Endothelial cell of umbilical vein (primary cell): ENCODE measurements around the gene S100A14. TPM values are rescaled to one million over a fixed set of nuclear protein-coding genes. Genes with fewer than 3 reads are reported as not detected.

Experiments used
- BruUV-seq: library from RNA; stranded (reverse); fragments of 400-500 nt; replicated peaks from 2 replicates; lab custom pipeline; 2021; lab: Mats Ljungman, UMichigan
- CTCF ChIA-PET: fragments of 300-600, 350-600 bp; sonication (Branson Sonifier 250); formaldehyde crosslinking; loops from one replicate; lab custom pipeline; 2021; ENCODE audit warnings: antibody characterized with exemption, inconsistent platforms; lab: Charles Lee
- POLR2A ChIA-PET: fragments of 300-600, 350-600 bp; sonication (Branson Sonifier 250); formaldehyde crosslinking; loops from one replicate; lab custom pipeline; 2021; ENCODE audit warnings: antibody characterized with exemption, inconsistent platforms; lab: Charles Lee
- DNase-seq: peaks from one replicate; pipeline ENCODE4 v3.0.0-alpha.2; 2011; ENCODE audit warnings: low read depth, low spot score
- FAIRE-seq: peaks from 2 replicates; lab custom pipeline; 2011; peaks lifted over from hg19 to GRCh38; lab: Jason Lieb, UNC
- H2AFZ ChIP-seq: 2 replicates; pipeline ENCODE4 v1.6.0; 2012; ENCODE audit warnings: low read depth, low read length, control low read depth, inconsistent platforms
- H3K27ac ChIP-seq: 2 replicates; pipeline ENCODE4 v1.5.1; 2011; ENCODE audit warnings: low read depth, mild to moderate bottlenecking, control low read depth, low read length, moderate library complexity; ENCODE audit not compliant: insufficient read depth
- H3K27me3 ChIP-seq, 2 experiments: 2 replicates each; pipeline versions ENCODE4 v1.6.0 to v1.6.1; 2011; ENCODE audit warnings: low read length in 2 of 2, mixed read lengths in 1 of 2; ENCODE audit not compliant: control insufficient read depth in 2 of 2, insufficient read depth in 2 of 2
- H3K36me3 ChIP-seq, 2 experiments: 2 replicates in 1 of 2; 3 replicates in 1 of 2; pipeline ENCODE4 v1.5.1; 2011; ENCODE audit warnings: low read length in 2 of 2, mild to moderate bottlenecking in 1 of 2, moderate library complexity in 1 of 2; ENCODE audit not compliant: control insufficient read depth in 2 of 2, insufficient read depth in 2 of 2; ENCODE audit errors: extremely low read depth in 1 of 2
- H3K4me1 ChIP-seq: 3 replicates; pipeline ENCODE4 v1.5.1; 2011; ENCODE audit warnings: mild to moderate bottlenecking, low read length; ENCODE audit not compliant: control insufficient read depth, insufficient read depth; ENCODE audit errors: extremely low read depth
- H3K4me2 ChIP-seq: 2 replicates; pipeline ENCODE4 v1.6.1; 2011; ENCODE audit warnings: low read length, control low read depth, mixed read lengths; ENCODE audit not compliant: insufficient read depth
- H3K4me3 ChIP-seq, 3 experiments: fragments of 200-600 bp in 1 of 3; sonication (generic), shearing (Covaris generic) in 1 of 3; replicated peaks in 1 of 3; 2 replicates each; pipeline ENCODE4 v1.5.1; 2011 to 2016; ENCODE audit warnings: control low read depth in 3 of 3, low read length in 3 of 3, mild to moderate bottlenecking in 2 of 3, inconsistent platforms in 1 of 3, low read depth in 1 of 3, moderate library complexity in 1 of 3; ENCODE audit not compliant: insufficient read depth in 1 of 3
- H3K79me2 ChIP-seq: 2 replicates; pipeline ENCODE4 v1.6.0; 2012; ENCODE audit warnings: low read length, inconsistent platforms; ENCODE audit not compliant: control insufficient read depth, insufficient read depth
- H3K9ac ChIP-seq: replicated peaks from 2 replicates; pipeline ENCODE3; 2011; ENCODE audit warnings: low read length, control low read depth; ENCODE audit not compliant: insufficient read depth; ENCODE audit errors: extremely low read depth
- H3K9me1 ChIP-seq: replicated peaks from 3 replicates; pipeline ENCODE4 v1.6.0; 2011; ENCODE audit warnings: mild to moderate bottlenecking, low read length; ENCODE audit not compliant: control insufficient read depth, insufficient read depth; ENCODE audit errors: extremely low read depth
- H3K9me3 ChIP-seq: replicated peaks from 2 replicates; pipeline ENCODE4 v1.5.1; 2012; ENCODE audit warnings: low read length, inconsistent platforms; ENCODE audit not compliant: control insufficient read depth, insufficient read depth
- H4K20me1 ChIP-seq: replicated peaks from 2 replicates; pipeline ENCODE3; 2011; ENCODE audit warnings: mild to moderate bottlenecking, low read length; ENCODE audit not compliant: control insufficient read depth, insufficient read depth; ENCODE audit errors: extremely low read depth
- EZH2 ChIP-seq: IDR thresholded peaks from 2 replicates; pipeline ENCODE4 v1.6.1; 2012; ENCODE audit warnings: borderline replicate concordance, low read depth, mild to moderate bottlenecking, moderate library complexity, low read length, inconsistent platforms; ENCODE audit not compliant: severe bottlenecking
- FOS ChIP-seq: IDR thresholded peaks from 2 replicates; pipeline ENCODE4 v1.6.1; 2011; ENCODE audit warnings: mild to moderate bottlenecking, low read length, moderate library complexity, borderline replicate concordance; ENCODE audit not compliant: insufficient read depth
- GATA2 ChIP-seq: IDR thresholded peaks from 2 replicates; pipeline ENCODE4 v1.7.0; 2011; ENCODE audit warnings: low read depth, mild to moderate bottlenecking, moderate library complexity, mixed read lengths, low read length; ENCODE audit not compliant: insufficient read length, insufficient read depth
- JUN ChIP-seq: IDR thresholded peaks from 2 replicates; pipeline ENCODE4 v1.6.1; 2011; ENCODE audit warnings: borderline replicate concordance, low read depth; ENCODE audit not compliant: insufficient read length, insufficient read depth
- MYC ChIP-seq: IDR thresholded peaks from one replicate; pipeline ENCODE4 v1.6.1; 2011; ENCODE audit warnings: mild to moderate bottlenecking, low read depth, low read length
- POLR2A ChIP-seq: IDR thresholded peaks from 2 replicates; pipeline ENCODE4 v1.6.1; 2012; ENCODE audit warnings: low read depth, mild to moderate bottlenecking, control low read depth, low read length
- POLR2AphosphoS5 ChIP-seq: IDR thresholded peaks from 2 replicates; pipeline ENCODE4 v1.6.1; 2012; ENCODE audit warnings: low read depth, mild to moderate bottlenecking, control low read depth, low read length, moderate library complexity; ENCODE audit not compliant: insufficient read depth
- dilution Hi-C: fragments of 300-500 bp; cut with MboI; formaldehyde crosslinking; loops from one replicate; pipeline ENCODE4 v1.15.0; 2019; ENCODE audit warnings: low sequenced_read_pairs; ENCODE audit not compliant: extremely low pct_ligation_motif_present
- intact Hi-C: fragments of 100-400 bp; cut with micrococcal nuclease; formaldehyde crosslinking; loops from one replicate; pipeline ENCODE4 v1.10.0; 2022
- polyA plus RNA-seq, 4 experiments: library from polyadenylated mRNA; depleted of rRNA in 3 of 4; stranded (reverse) in 3 of 4; unstranded in 1 of 4; fragments of >200 nt; gene quantifications; 2 replicates each; pipeline versions ENCODE4 v1.2.1 to v1.2.3, GENCODE V29; 2011 to 2012; ENCODE audit warnings: missing spikeins in 1 of 4
- total RNA-seq: library from RNA; stranded (reverse); gene quantifications from 2 replicates; pipeline ENCODE4 v1.2.3, GENCODE V29; 2021
- TF ChIP-seq, protein P1 (sequence below), 2 donors: IDR thresholded peaks; 1 replicate in 1 of 2; 2 replicates in 1 of 2; pipeline ENCODE4 v1.5.1; 2011; ENCODE audit warnings: low read length in 2 of 2, mild to moderate bottlenecking in 2 of 2, moderate library complexity in 2 of 2, control low read depth in 1 of 2, inconsistent platforms in 1 of 2, low read depth in 1 of 2; ENCODE audit not compliant: insufficient read depth in 1 of 2; ENCODE audit errors: extremely low read depth in 1 of 2
- TF ChIP-seq, protein P2 (sequence below): IDR thresholded peaks from 2 replicates; pipeline ENCODE4 v1.6.1; 2011; ENCODE audit not compliant: insufficient read depth, insufficient read length

The S100A14 gene
- total and polyA plus RNA-seq, 2 donors (not counting 3 experiments of a cell fraction or from before 2014, with no cell fraction given) = 0.10 TPM; not detected in 1

DNA sequence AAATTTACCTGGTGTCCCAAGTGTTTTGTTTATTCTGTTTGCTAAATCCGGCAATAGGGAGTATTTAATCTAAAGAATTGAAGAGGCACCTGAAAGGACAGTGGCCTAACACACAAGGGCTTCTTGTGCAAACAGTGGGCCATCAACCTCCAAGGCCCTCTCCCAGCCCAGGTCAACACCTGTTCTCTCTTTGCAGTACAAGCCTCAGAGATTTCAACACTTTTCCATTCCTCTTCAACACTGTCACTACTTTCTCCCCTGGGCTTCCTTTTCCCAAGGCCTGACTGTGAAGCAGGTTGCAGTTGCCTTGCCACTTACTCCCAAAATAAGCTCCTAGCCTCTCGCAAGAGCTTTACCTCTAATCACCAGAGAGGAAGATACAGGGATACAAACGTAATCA lies 39.2 kb upstream of the S100A14 start:
- Histone ChIP-seq H4K20me1 (no peaks in the 10 kb centered on the region), H3K4me3 (no peak overlapping the region), H3K9me1 (no peaks in the 10 kb centered on the region), H3K9me3 (no peaks in the 10 kb centered on the region), H2AFZ (no peak overlapping the region), H3K27ac (no peak overlapping the region), H3K9ac (no peak overlapping the region), H3K4me1 (peaks cover 15% of the 10 kb centered on the region), H3K79me2 (peaks cover 13% of the 10 kb centered on the region), H3K4me2 (no peak overlapping the region), H3K36me3 (no peaks in the 10 kb centered on the region), H3K27me3 (no peaks in the 10 kb centered on the region)
- intact Hi-C loops = no loop called here
- BruUV-seq = no TSS peak
- DNase-seq (no peak), FAIRE-seq (no peak)
- CTCF ChIA-PET = interaction anchor here (1.2 kb wide), 1 partner anchor 83 kb away, joined by 3 read pairs; no protein-coding TSS in a partner anchor
- POLR2A ChIA-PET = interaction anchor here (0.6 kb wide), 1 partner anchor 51 kb away, joined by 3 read pairs; no protein-coding TSS in a partner anchor
- TF ChIP-seq JUN (no peak), POLR2AphosphoS5 (no peak), FOS (no peak), EZH2 (no peak), POLR2A (no peak), GATA2 (no peak), MYC (no peak)
- TF ChIP-seq, protein P1, sequence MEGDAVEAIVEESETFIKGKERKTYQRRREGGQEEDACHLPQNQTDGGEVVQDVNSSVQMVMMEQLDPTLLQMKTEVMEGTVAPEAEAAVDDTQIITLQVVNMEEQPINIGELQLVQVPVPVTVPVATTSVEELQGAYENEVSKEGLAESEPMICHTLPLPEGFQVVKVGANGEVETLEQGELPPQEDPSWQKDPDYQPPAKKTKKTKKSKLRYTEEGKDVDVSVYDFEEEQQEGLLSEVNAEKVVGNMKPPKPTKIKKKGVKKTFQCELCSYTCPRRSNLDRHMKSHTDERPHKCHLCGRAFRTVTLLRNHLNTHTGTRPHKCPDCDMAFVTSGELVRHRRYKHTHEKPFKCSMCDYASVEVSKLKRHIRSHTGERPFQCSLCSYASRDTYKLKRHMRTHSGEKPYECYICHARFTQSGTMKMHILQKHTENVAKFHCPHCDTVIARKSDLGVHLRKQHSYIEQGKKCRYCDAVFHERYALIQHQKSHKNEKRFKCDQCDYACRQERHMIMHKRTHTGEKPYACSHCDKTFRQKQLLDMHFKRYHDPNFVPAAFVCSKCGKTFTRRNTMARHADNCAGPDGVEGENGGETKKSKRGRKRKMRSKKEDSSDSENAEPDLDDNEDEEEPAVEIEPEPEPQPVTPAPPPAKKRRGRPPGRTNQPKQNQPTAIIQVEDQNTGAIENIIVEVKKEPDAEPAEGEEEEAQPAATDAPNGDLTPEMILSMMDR (IDR thresholded peaks at IDR 0.05; ENCODE audit: extremely low read depth in 1 of 2, insufficient read depth in 1 of 2, low read depth in 1 of 2, low read length in 2 of 2) = no peak
- TF ChIP-seq, protein P2, sequence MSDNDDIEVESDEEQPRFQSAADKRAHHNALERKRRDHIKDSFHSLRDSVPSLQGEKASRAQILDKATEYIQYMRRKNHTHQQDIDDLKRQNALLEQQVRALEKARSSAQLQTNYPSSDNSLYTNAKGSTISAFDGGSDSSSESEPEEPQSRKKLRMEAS = no peak
- dilution Hi-C loops = no loop called here
